H1 (cell line): Measurements from ENCODE around the gene MAP1B. TPM values are rescaled to one million over a fixed set of nuclear protein-coding genes. Genes with fewer than 3 reads are reported as not detected.

Source experiments
- CTCF ChIA-PET: fragments of 300-600 bp; sonication (Branson Sonifier 250); formaldehyde crosslinking; loops from one replicate; lab custom pipeline; 2021; ENCODE audit not compliant: partially characterized antibody; lab: Charles Lee
- POLR2A ChIA-PET: fragments of 300-600 bp; sonication (Branson Sonifier 250); formaldehyde crosslinking; loops from one replicate; lab custom pipeline; 2021; ENCODE audit warnings: inconsistent platforms; ENCODE audit not compliant: partially characterized antibody; lab: Charles Lee
- DNase-seq, 2 experiments: peaks; one replicate each; pipeline versions ENCODE4 v3.0.0 to v3.0.0-alpha.2; 2010 to 2022; ENCODE audit warnings: low spot score in 2 of 2, low read depth in 1 of 2, mixed read lengths in 1 of 2
- FAIRE-seq: peaks from 2 replicates; lab custom pipeline; 2011; peaks lifted over from hg19 to GRCh38; lab: Jason Lieb, UNC
- H2AFZ ChIP-seq: 2 replicates; pipeline ENCODE4 v1.8.1; 2012; ENCODE audit warnings: low read length, inconsistent platforms
- H2AK5ac ChIP-seq: 2 replicates; pipeline ENCODE4 v1.6.1; 2013; ENCODE audit warnings: low read depth, low read length
- H2BK120ac ChIP-seq: replicated peaks from 2 replicates; pipeline ENCODE3; 2013; ENCODE audit warnings: low read depth, low read length, inconsistent platforms
- H2BK12ac ChIP-seq: 2 replicates; pipeline ENCODE4 v1.6.1; 2013; ENCODE audit warnings: low read depth, low read length
- H2BK15ac ChIP-seq: 2 replicates; pipeline ENCODE4 v1.6.1; 2013; ENCODE audit warnings: low read length
- H2BK20ac ChIP-seq: 2 replicates; pipeline ENCODE4 v1.6.1; 2013; ENCODE audit warnings: low read length
- H2BK5ac ChIP-seq: 2 replicates; pipeline ENCODE4 v1.6.1; 2013; ENCODE audit warnings: low read depth, low read length
- H3K14ac ChIP-seq: 2 replicates; pipeline ENCODE4 v1.6.1; 2013; ENCODE audit warnings: inconsistent platforms; ENCODE audit not compliant: insufficient read length
- H3K18ac ChIP-seq: 2 replicates; pipeline ENCODE4 v1.6.1; 2013; ENCODE audit warnings: low read length; ENCODE audit errors: extremely low read depth
- H3K23ac ChIP-seq: 2 replicates; pipeline ENCODE4 v1.6.1; 2013; ENCODE audit warnings: inconsistent platforms; ENCODE audit not compliant: insufficient read length
- H3K23me2 ChIP-seq: 2 replicates; pipeline ENCODE4 v1.6.1; 2013; ENCODE audit warnings: low read depth, low read length
- H3K27ac ChIP-seq: 2 replicates; pipeline ENCODE4 v1.6.1; 2011; ENCODE audit warnings: low read depth, low read length, inconsistent platforms
- H3K27me3 ChIP-seq, 4 experiments: replicated peaks in 1 of 4; 1 replicate in 1 of 4; 2 replicates in 3 of 4; pipeline versions ENCODE4 v1.6.1 to v1.8.1; 2011 to 2013; ENCODE audit warnings: low read length in 3 of 4, mild to moderate bottlenecking in 3 of 4, inconsistent platforms in 2 of 4, mixed read lengths in 2 of 4, moderate library complexity in 1 of 4; ENCODE audit not compliant: control insufficient read depth in 3 of 4, insufficient read depth in 3 of 4; ENCODE audit errors: extremely low read depth in 1 of 4
- H3K36me3 ChIP-seq, 4 experiments: 2 replicates each; pipeline versions ENCODE4 v1.6.1 to v1.8.1; 2011 to 2013; ENCODE audit warnings: mild to moderate bottlenecking in 4 of 4, low read length in 3 of 4, moderate library complexity in 2 of 4, control low read depth in 1 of 4, inconsistent platforms in 1 of 4; ENCODE audit not compliant: insufficient read depth in 4 of 4, control insufficient read depth in 2 of 4
- H3K4ac ChIP-seq: replicated peaks from 2 replicates; pipeline ENCODE3; 2013; ENCODE audit warnings: low read length, low read depth, mixed read lengths, inconsistent platforms; ENCODE audit not compliant: insufficient read length
- H3K4me1 ChIP-seq, 4 experiments: replicated peaks in 1 of 4; 1 replicate in 1 of 4; 2 replicates in 3 of 4; pipeline versions ENCODE4 v1.6.1 to v1.8.1; 2011 to 2013; ENCODE audit warnings: low read length in 3 of 4, inconsistent platforms in 2 of 4, mixed read lengths in 1 of 4; ENCODE audit not compliant: insufficient read depth in 4 of 4, control insufficient read depth in 3 of 4
- H3K4me2 ChIP-seq, 2 experiments: 2 replicates each; pipeline versions ENCODE4 v1.6.1 to v1.8.1; 2011 to 2013; ENCODE audit warnings: low read depth in 2 of 2, low read length in 2 of 2, control low read depth in 1 of 2, inconsistent platforms in 1 of 2, mild to moderate bottlenecking in 1 of 2; ENCODE audit not compliant: insufficient read depth in 1 of 2
- H3K4me3 ChIP-seq, 4 experiments: fragments of 200-600, 300-600 bp in 1 of 4; sonication (generic), shearing (Covaris generic), sonication (Bioruptor Twin) in 1 of 4; 2 replicates each; pipeline versions ENCODE4 v1.5.1 to v1.8.1; 2011 to 2016; ENCODE audit warnings: low read length in 4 of 4, low read depth in 3 of 4, control low read depth in 2 of 4, inconsistent platforms in 2 of 4, mild to moderate bottlenecking in 2 of 4, mixed read lengths in 1 of 4, moderate library complexity in 1 of 4; ENCODE audit not compliant: insufficient read depth in 2 of 4; ENCODE audit errors: extremely low read depth in 1 of 4
- H3K56ac ChIP-seq: replicated peaks from 2 replicates; pipeline ENCODE3; 2013; ENCODE audit warnings: low read depth, mild to moderate bottlenecking, mixed read lengths, low read length, inconsistent platforms; ENCODE audit not compliant: insufficient read length
- H3K79me1 ChIP-seq: 2 replicates; pipeline ENCODE4 v1.6.1; 2013; ENCODE audit warnings: low read depth, low read length, control low read depth
- H3K79me2 ChIP-seq, 2 experiments: 2 replicates each; pipeline versions ENCODE4 v1.6.1 to v1.8.1; 2012 to 2013; ENCODE audit warnings: low read length in 2 of 2, mild to moderate bottlenecking in 2 of 2, inconsistent platforms in 1 of 2; ENCODE audit not compliant: insufficient read depth in 2 of 2, control insufficient read depth in 1 of 2
- H3K9ac ChIP-seq, 4 experiments: replicated peaks in 1 of 4; 1 replicate in 1 of 4; 2 replicates in 3 of 4; pipeline versions ENCODE4 v1.6.1 to v1.8.1; 2011 to 2013; ENCODE audit warnings: low read depth in 3 of 4, low read length in 3 of 4, control low read depth in 2 of 4, mild to moderate bottlenecking in 2 of 4, moderate library complexity in 2 of 4, inconsistent platforms in 1 of 4; ENCODE audit errors: extremely low read depth in 1 of 4
- H3K9me3 ChIP-seq, 2 experiments: 2 replicates each; pipeline versions ENCODE4 v1.6.1 to v1.8.1; 2012 to 2013; ENCODE audit warnings: mild to moderate bottlenecking in 2 of 2, moderate library complexity in 2 of 2, control low read depth in 1 of 2, inconsistent platforms in 1 of 2, low read depth in 1 of 2, low read length in 1 of 2, mixed read lengths in 1 of 2; ENCODE audit not compliant: insufficient read depth in 2 of 2
- H4K20me1 ChIP-seq, 2 experiments: replicated peaks in 1 of 2; 2 replicates each; pipeline versions ENCODE3 to v1.8.1; 2011 to 2013; ENCODE audit warnings: inconsistent platforms in 2 of 2, low read length in 2 of 2, mild to moderate bottlenecking in 1 of 2; ENCODE audit not compliant: insufficient read depth in 2 of 2, control insufficient read depth in 1 of 2
- H4K5ac ChIP-seq: 2 replicates; pipeline ENCODE4 v1.6.1; 2013; ENCODE audit warnings: low read length, low read depth, mixed read lengths, inconsistent platforms; ENCODE audit not compliant: insufficient read length
- H4K8ac ChIP-seq: 2 replicates; pipeline ENCODE4 v1.8.0; 2013; ENCODE audit warnings: mild to moderate bottlenecking, moderate library complexity, low read length, inconsistent platforms; ENCODE audit not compliant: insufficient read depth; ENCODE audit errors: extremely low read depth
- H4K91ac ChIP-seq: replicated peaks from 2 replicates; pipeline ENCODE3; 2013; ENCODE audit warnings: low read length, mixed read lengths, inconsistent platforms; ENCODE audit not compliant: insufficient read length
- SP2 ChIP-seq: IDR thresholded peaks from 2 replicates; pipeline ENCODE4 v1.6.1; 2012; ENCODE audit warnings: mild to moderate bottlenecking, low read length, inconsistent platforms
- polyA plus RNA-seq, 7 experiments: library from polyadenylated mRNA; depleted of rRNA in 3 of 7; stranded (reverse) in 5 of 7; unstranded in 2 of 7; fragments of >200 nt in 5 of 7; fragments of 200-250 nt in 2 of 7; gene quantifications; 1 replicate in 5 of 7; 2 replicates in 1 of 7; 4 replicates in 1 of 7; pipeline versions ENCODE4 v1.2.1 to v1.2.3, GENCODE V29; 2011 to 2013; ENCODE audit warnings: missing spikeins in 2 of 7, mixed read lengths in 2 of 7
- total RNA-seq: library from RNA; stranded (reverse); fragmentation: NEBNext Ultra II Directional; extraction: Animal tissue kit (Norgen Biotek cat#: 25700); gene quantifications from 2 replicates; pipeline ENCODE4 v1.2.1, GENCODE V29; 2021
- TF ChIP-seq, protein P1 (sequence below): IDR thresholded peaks from 2 replicates; pipeline ENCODE4 v1.6.1; 2011; ENCODE audit warnings: low read depth, mild to moderate bottlenecking, low read length; ENCODE audit not compliant: insufficient read depth

Gene MAP1B
- total and polyA plus RNA-seq, 2 of the 8 experiments (the other 6 are each of a cell fraction or from before 2014, with no cell fraction given) = 24.5 to 120 TPM

DNA sequence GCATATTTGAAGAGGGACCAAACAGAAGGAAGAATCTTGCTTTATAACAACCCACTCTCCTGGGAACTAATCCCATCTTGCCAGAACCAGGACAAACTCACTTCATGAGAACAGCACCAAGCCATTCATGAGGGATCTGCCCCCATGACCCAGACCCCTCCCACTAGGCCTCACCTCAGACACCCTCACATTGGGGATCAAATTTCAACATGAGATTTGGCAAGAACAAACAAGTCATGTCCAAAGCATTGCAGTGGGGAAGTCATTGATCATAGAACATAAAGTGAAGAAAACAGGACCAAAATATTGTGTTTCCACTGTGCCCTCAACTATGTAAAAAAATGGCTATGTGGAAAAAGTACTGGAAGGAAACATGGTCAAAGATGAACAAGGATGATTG is 43.9 kb downstream of the MAP1B start:
- no peak overlapping the region for H3K4me3 ChIP-seq
- no peak overlapping the region for H2BK120ac ChIP-seq
- no peak for DNase-seq
- no peak overlapping the region for H3K4ac ChIP-seq
- no peak overlapping the region for H3K23ac ChIP-seq
- no peaks in the 10 kb centered on the region for H3K23me2 ChIP-seq
- no peak for FAIRE-seq
- H3K36me3 ChIP-seq = peaks cover 0 to 10% (median 1%) of the 10 kb centered on the region in 4 experiments; a peak in 2 of 8 replicates
- no peak overlapping the region for H3K9ac ChIP-seq
- no peak overlapping the region for H3K56ac ChIP-seq
- no peak overlapping the region for H4K5ac ChIP-seq
- TF ChIP-seq, protein P1, sequence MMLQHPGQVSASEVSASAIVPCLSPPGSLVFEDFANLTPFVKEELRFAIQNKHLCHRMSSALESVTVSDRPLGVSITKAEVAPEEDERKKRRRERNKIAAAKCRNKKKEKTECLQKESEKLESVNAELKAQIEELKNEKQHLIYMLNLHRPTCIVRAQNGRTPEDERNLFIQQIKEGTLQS = no peak
- TF ChIP-seq SP2 = no peak
- no peak overlapping the region for H3K4me2 ChIP-seq
- no peak overlapping the region for H4K8ac ChIP-seq
- H4K91ac ChIP-seq = no peak overlapping the region
- H2AK5ac ChIP-seq = no peak overlapping the region
- no peaks in the 10 kb centered on the region for H3K27me3 ChIP-seq
- peak overlapping the region; percentile 21; the same call in 1 of the 2 replicates for H3K18ac ChIP-seq
- no peaks in the 10 kb centered on the region for H3K9me3 ChIP-seq
- peaks cover 0 to 22% (median 13%) of the 10 kb centered on the region in 4 experiments; a peak in 4 of 7 replicates for H3K4me1 ChIP-seq
- no peak overlapping the region for H2AFZ ChIP-seq
- H2BK12ac ChIP-seq = no peak overlapping the region
- H3K79me1 ChIP-seq = no peaks in the 10 kb centered on the region; the same call in none of the 2 replicates
- no peak overlapping the region for H3K14ac ChIP-seq
- H2BK15ac ChIP-seq = 0 out of 2 replicates have a peak overlapping the region, but pooled peaks have one; percentile 37
- H3K27ac ChIP-seq = no peak overlapping the region
- H3K79me2 ChIP-seq = peaks cover 0 to 26% of the 10 kb centered on the region in 2 experiments; a peak in 3 of 4 replicates
- peaks cover 0 to 1% of the 10 kb centered on the region in 2 experiments for H4K20me1 ChIP-seq
- no peak overlapping the region for H2BK5ac ChIP-seq
- H2BK20ac ChIP-seq = no peak overlapping the region
- ChIA-PET CTCF (interaction anchor here (2.1 kb wide), 1 partner anchor 70 kb away, joined by 4 read pairs; no protein-coding TSS in a partner anchor), POLR2A (no interaction called here)
